K562 (cell line): ENCODE data around the gene PIEZO2. TPM values are rescaled to one million over a fixed set of nuclear protein-coding genes. Genes with fewer than 3 reads are reported as not detected.

Experiments
- ATAC-seq: fragments of 200-7000 bp; cut with Tn5 transposase; 3 replicates; pipeline ENCODE4 v1.9.1; 2020; ENCODE audit warnings: moderate library complexity
- BruUV-seq: library from RNA; stranded (reverse); fragments of 400-500 nt; replicated peaks from 2 replicates; lab custom pipeline; 2021; lab: Mats Ljungman, UMichigan
- CTCF ChIA-PET: fragments of 300-600 bp; formaldehyde crosslinking; extraction: SDS; loops from one replicate; lab custom pipeline; 2021; ENCODE audit warnings: low intra/inter-chr PET ratio; lab: Yijun Ruan, JAX
- POLR2A ChIA-PET: fragments of 300-600, 350-650 bp; sonication (Branson Sonifier 250); formaldehyde crosslinking; extraction: SDS; loops from one replicate; lab custom pipeline; 2021; ENCODE audit warnings: antibody characterized with exemption, inconsistent platforms; lab: Yijun Ruan, JAX
- DNase-seq, 4 experiments: peaks; one replicate each; pipeline versions ENCODE4 v3.0.0 to v3.0.0-alpha.2; 2011 to 2018; ENCODE audit warnings: low spot score in 3 of 4, mixed read lengths in 3 of 4; ENCODE audit errors: extremely low read depth in 1 of 4
- FAIRE-seq: peaks from 2 replicates; lab custom pipeline; 2011; peaks lifted over from hg19 to GRCh38; lab: Jason Lieb, UNC
- H2AFZ ChIP-seq: 2 replicates; pipeline ENCODE4 v1.6.0; 2011; ENCODE audit warnings: low read depth, low read length, control low read depth, inconsistent platforms
- H3K27ac ChIP-seq: fragments of 200-600 bp; 3 replicates; pipeline ENCODE4 v1.8.0; 2011; ENCODE audit warnings: low read depth, mild to moderate bottlenecking, control low read depth, inconsistent platforms, low read length, moderate library complexity, mixed read lengths; ENCODE audit errors: extremely low read depth
- H3K27me3 ChIP-seq, 2 experiments: fragments of 300-600 bp in 1 of 2; 2 replicates in 1 of 2; 3 replicates in 1 of 2; pipeline versions ENCODE4 v1.6.0 to v1.8.0; 2011; ENCODE audit warnings: inconsistent platforms in 2 of 2, low read length in 2 of 2, mild to moderate bottlenecking in 1 of 2, mixed read lengths in 1 of 2, moderate library complexity in 1 of 2; ENCODE audit not compliant: control insufficient read depth in 2 of 2, insufficient read depth in 2 of 2
- H3K36me3 ChIP-seq: fragments of 300-600 bp; 3 replicates; pipeline ENCODE4 v1.8.0; 2011; ENCODE audit warnings: mild to moderate bottlenecking, low read length, inconsistent platforms; ENCODE audit not compliant: control insufficient read depth, insufficient read depth
- H3K4me1 ChIP-seq, 2 experiments: fragments of 200-600 bp in 1 of 2; replicated peaks in 1 of 2; 2 replicates in 1 of 2; 3 replicates in 1 of 2; pipeline versions ENCODE4 v1.5.1 to v1.8.0; 2011; ENCODE audit warnings: inconsistent platforms in 2 of 2, low read length in 2 of 2, mild to moderate bottlenecking in 1 of 2, mixed read lengths in 1 of 2, moderate library complexity in 1 of 2; ENCODE audit not compliant: control insufficient read depth in 2 of 2, insufficient read depth in 2 of 2
- H3K4me2 ChIP-seq: 2 replicates; pipeline ENCODE4 v1.6.1; 2011; ENCODE audit warnings: low read length, control low read depth, inconsistent platforms, mixed read lengths; ENCODE audit not compliant: insufficient read depth
- H3K4me3 ChIP-seq: fragments of 200-600 bp; sonication (generic), shearing (Covaris generic); 2 replicates; pipeline ENCODE4 v1.5.1; 2016; ENCODE audit warnings: control low read depth, inconsistent platforms
- H3K79me2 ChIP-seq: fragments of 200-600 bp; 3 replicates; pipeline ENCODE4 v1.8.0; 2011; ENCODE audit warnings: low read length, inconsistent platforms; ENCODE audit not compliant: control insufficient read depth, insufficient read depth
- H3K9ac ChIP-seq, 2 experiments: 2 replicates each; pipeline versions ENCODE4 v1.6.0 to v1.6.1; 2011; ENCODE audit warnings: low read depth in 2 of 2, low read length in 2 of 2, control low read depth in 1 of 2, inconsistent platforms in 1 of 2, mild to moderate bottlenecking in 1 of 2, mixed read lengths in 1 of 2; ENCODE audit not compliant: insufficient read depth in 1 of 2
- H3K9me1 ChIP-seq: one replicate; pipeline ENCODE4 v1.6.0; 2011; ENCODE audit warnings: inconsistent platforms, mild to moderate bottlenecking, low read length, moderate library complexity; ENCODE audit not compliant: control insufficient read depth, insufficient read depth
- H3K9me3 ChIP-seq: replicated peaks from 2 replicates; pipeline ENCODE4 v1.5.1; 2011; ENCODE audit warnings: low read depth, low read length, inconsistent platforms; ENCODE audit not compliant: control insufficient read depth, insufficient read depth
- H4K20me1 ChIP-seq: replicated peaks from 2 replicates; pipeline ENCODE4 v1.6.1; 2011; ENCODE audit warnings: low read length, inconsistent platforms, mixed read lengths; ENCODE audit not compliant: control insufficient read depth, insufficient read depth
- CHCHD3 ChIP-seq: fragments of 250-450 bp; sonication (Bioruptor Pico); IDR thresholded peaks from 2 replicates; pipeline ENCODE4 v2.1.2; 2022; ENCODE audit warnings: mild to moderate bottlenecking
- E2F8 ChIP-seq: fragments of 450-650 bp; IDR thresholded peaks from 2 replicates; pipeline ENCODE4 v1.7.1; 2018; ENCODE audit warnings: mild to moderate bottlenecking, low read depth; ENCODE audit not compliant: partially characterized antibody
- FOSL1 ChIP-seq: fragments of 200-800 bp; sonication (Bioruptor generic); conservative IDR thresholded peaks from 2 replicates; pipeline ENCODE4 v1.6.1; 2016; ENCODE audit warnings: missing genetic modification characterization, missing compliant biosample characterization
- GABPA ChIP-seq: fragments of 200-800 bp; sonication (Bioruptor generic); conservative IDR thresholded peaks from 2 replicates; pipeline ENCODE4 v1.6.1; 2016; ENCODE audit warnings: low read depth, missing genetic modification characterization, missing compliant biosample characterization
- HMG20A ChIP-seq: fragments of 450-650 bp; formaldehyde crosslinking; conservative IDR thresholded peaks from 2 replicates; pipeline ENCODE4 v1.4.0; 2020; ENCODE audit warnings: mild to moderate bottlenecking, mixed read lengths
- ILK ChIP-seq: fragments of 450-650 bp; IDR thresholded peaks from 2 replicates; pipeline ENCODE4 v1.6.1; 2016; ENCODE audit warnings: missing genetic modification characterization, low read depth, mild to moderate bottlenecking, missing compliant biosample characterization, moderate library complexity, borderline replicate concordance
- MEF2D ChIP-seq: conservative IDR thresholded peaks from 2 replicates; pipeline ENCODE4 v1.6.1; 2016; ENCODE audit warnings: low read depth, missing genetic modification characterization, missing compliant biosample characterization
- NCOA2 ChIP-seq, 2 experiments: fragments of 450-650 bp; IDR thresholded peaks; 2 replicates each; pipeline ENCODE4 v1.6.1; 2018; ENCODE audit warnings: mild to moderate bottlenecking in 2 of 2, moderate library complexity in 1 of 2; ENCODE audit not compliant: partially characterized antibody in 2 of 2
- NFYB ChIP-seq: IDR thresholded peaks from 2 replicates; pipeline ENCODE4 v1.6.1; 2011; ENCODE audit warnings: mild to moderate bottlenecking, moderate library complexity; ENCODE audit not compliant: insufficient read length; ENCODE audit errors: extremely low read depth
- NR2C2 ChIP-seq, 2 experiments: fragments of 200-800 bp in 1 of 2; sonication (Bioruptor generic) in 1 of 2; sonication (generic) in 1 of 2; formaldehyde crosslinking in 1 of 2; IDR thresholded peaks; 2 replicates each; pipeline versions ENCODE4 v1.6.1 to v1.8.0; 2016 to 2022; ENCODE audit warnings: mild to moderate bottlenecking in 1 of 2, missing compliant biosample characterization in 1 of 2, missing genetic modification characterization in 1 of 2, missing genetic modification reagents in 1 of 2
- SMC3 ChIP-seq: conservative IDR thresholded peaks from 2 replicates; pipeline ENCODE4 v1.6.1; 2011; ENCODE audit warnings: low read depth, low read length, improper control_type of control experiment; ENCODE audit not compliant: insufficient read depth
- TEAD4 ChIP-seq, 2 experiments: sonication (generic) in 1 of 2; formaldehyde crosslinking in 1 of 2; IDR thresholded peaks; 2 replicates each; pipeline versions ENCODE4 v1.6.1 to v1.8.0; 2012 to 2022; ENCODE audit warnings: borderline replicate concordance in 1 of 2, inconsistent platforms in 1 of 2, low read length in 1 of 2, mild to moderate bottlenecking in 1 of 2, missing genetic modification reagents in 1 of 2
- ZBTB5 ChIP-seq: fragments of 450-650 bp; IDR thresholded peaks from 2 replicates; pipeline ENCODE4 v1.6.1; 2017; ENCODE audit warnings: antibody characterized with exemption
- ZKSCAN3 ChIP-seq: fragments of 250-450 bp; sonication (Bioruptor Pico); IDR thresholded peaks from 2 replicates; pipeline ENCODE4 v1.4.0; 2020
- ZNF316 ChIP-seq: fragments of 450-650 bp; IDR thresholded peaks from 2 replicates; pipeline ENCODE4 v1.6.1; 2016
- ZNF507 ChIP-seq: conservative IDR thresholded peaks from 2 replicates; pipeline ENCODE4 v1.6.1; 2017; ENCODE audit warnings: missing genetic modification characterization, missing compliant biosample characterization
- WGBS: fragments of 100-300 bp; shearing (Covaris generic); methylation state at CpG from one replicate; pipeline ENCODE4 v1.1.6; 2016; ENCODE audit warnings: low coverage, mixed read lengths; ENCODE audit not compliant: insufficient coverage; ENCODE audit errors: missing lambda C conversion rate; 5-methylcytosine and 5-hydroxymethylcytosine counted together
- in situ Hi-C: fragments of 300-500 bp; cut with MboI; formaldehyde crosslinking; loops from 4 replicates; pipeline ENCODE4 v1.15.0; 2018; ENCODE audit warnings: inconsistent platforms, mixed read lengths
- intact Hi-C: fragments of 100-400 bp; cut with micrococcal nuclease; formaldehyde crosslinking; loops from 2 replicates; pipeline ENCODE4 v1.14.2; 2022
- polyA plus RNA-seq, 8 experiments: library from polyadenylated mRNA; depleted of rRNA in 4 of 8; stranded (reverse) in 5 of 8; unstranded in 3 of 8; fragments of >200 nt; fragmentation: Nextera tagmentation in 2 of 8; fragmentation: Illumina TruSeq in 1 of 8; extraction: Ambion mirVana in 2 of 8; extraction: Trizol in 1 of 8; gene quantifications; 2 replicates each; pipeline versions ENCODE4 v1.2.1 to v1.2.3, GENCODE V29; 2011 to 2014; ENCODE audit warnings: inconsistent platforms in 1 of 8, missing spikeins in 1 of 8
- total RNA-seq, 7 experiments: library from RNA; depleted of rRNA in 6 of 7; stranded (reverse); fragments of >200 nt in 6 of 7; fragmentation: Illumina TruSeq in 2 of 7; extraction: Trizol in 2 of 7; gene quantifications; 2 replicates each; pipeline versions ENCODE4 v1.2.1 to v1.2.3, GENCODE V29; 2011 to 2021; ENCODE audit warnings: low replicate concordance in 1 of 7

PIEZO2 gene
- total and polyA plus RNA-seq, 9 of the 15 experiments (the other 6 are each of a cell fraction or from before 2014, with no cell fraction given), result 0.54 to 4.1 (median 2.0) TPM

GRCh38 chr18:11009869-11010268 lies 139.5 kb downstream of the PIEZO2 start (continued):
- TF ChIP-seq TEAD4 (IDR thresholded peaks at IDR 0.05; ENCODE audit: low read length), result no peak
- no peak for TF ChIP-seq TEAD4 (CRISPR knock-in tag; IDR thresholded peaks at IDR 0.05; ENCODE audit: borderline replicate concordance)
- TF ChIP-seq ZBTB5, result no peak
- no peak for TF ChIP-seq NCOA2 (IDR thresholded peaks at IDR 0.05; ENCODE audit: partially characterized antibody in 2 of 2)

GRCh38 chr18:11009147-11009546 lies 140.2 kb downstream of the PIEZO2 start:
- TF ChIP-seq ZNF316 (no peak), FOSL1 (tag) (no peak), E2F8 (no peak), GABPA (tag) (no peak), HMG20A (CRISPR knock-in tag) (no peak), ZKSCAN3 (no peak), NFYB (no peak), SMC3 (no peak), CHCHD3 (CRISPR knock-in tag) (no peak), MEF2D (no peak), ZNF507 (tag) (no peak), ILK (tag) (no peak), NR2C2 (CRISPR knock-in tag; IDR thresholded peaks at IDR 0.05) (no peak), NR2C2 (tag; IDR thresholded peaks at IDR 0.05) (no peak)
- H3K9me3 ChIP-seq, result no peaks in the 10 kb centered on the region

More at GRCh38 chr18:11009147-11009546, 140.2 kb downstream of the PIEZO2 start:
- H3K9me1 ChIP-seq, result no peaks in the 10 kb centered on the region
- H3K79me2 ChIP-seq, result no peaks in the 10 kb centered on the region
- in situ Hi-C loops (no loop called here), intact Hi-C loops (no loop called here)
- ChIA-PET POLR2A (no interaction called here), CTCF (no interaction called here)
- no peaks in the 10 kb centered on the region for H3K4me1 ChIP-seq
- H3K4me2 ChIP-seq, result no peak overlapping the region
- no TSS peak for BruUV-seq
- H3K9ac ChIP-seq, result no peak overlapping the region
- no peak overlapping the region for H2AFZ ChIP-seq
- DNase-seq (no peak), ATAC-seq (no peak), FAIRE-seq (no peak)
- H3K36me3 ChIP-seq, result no peaks in the 10 kb centered on the region
- H3K4me3 ChIP-seq, result no peak overlapping the region
- no peaks in the 10 kb centered on the region; a peak in 1 of 5 replicates for H3K27me3 ChIP-seq
- no peak overlapping the region for H3K27ac ChIP-seq
- no peaks in the 10 kb centered on the region for H4K20me1 ChIP-seq
- 6% methylated on average over 6 of the region's 6 CpGs for WGBS
